Bronchial epithelial cell (primary cell): ENCODE results near the gene LRRC4C. TPM values are rescaled to one million over a fixed set of nuclear protein-coding genes. Genes with fewer than 3 reads are reported as not detected.

Experiments
- DNase-seq: peaks from one replicate; pipeline ENCODE4 v3.0.0-alpha.2; 2010; ENCODE audit warnings: low read depth
- FAIRE-seq: peaks from 2 replicates; lab custom pipeline; 2011; peaks lifted over from hg19 to GRCh38; lab: Jason Lieb, UNC
- H3K27me3 ChIP-seq: 2 replicates; pipeline ENCODE4 v1.5.1; 2011; ENCODE audit warnings: low read length; ENCODE audit not compliant: control insufficient read depth, insufficient read depth
- H3K36me3 ChIP-seq: 2 replicates; pipeline ENCODE4 v1.5.1; 2011; ENCODE audit warnings: low read length; ENCODE audit not compliant: control insufficient read depth, insufficient read depth
- H3K4me3 ChIP-seq: 2 replicates; pipeline ENCODE4 v1.5.1; 2011; ENCODE audit warnings: mild to moderate bottlenecking, low read depth, low read length, control low read depth
- CTCF ChIP-seq: IDR thresholded peaks from 2 replicates; pipeline ENCODE4 v1.5.1; 2011; ENCODE audit warnings: mild to moderate bottlenecking, moderate library complexity, low read length, control low read depth, inconsistent platforms; ENCODE audit not compliant: insufficient read depth, severe bottlenecking
- total RNA-seq: library from RNA; depleted of rRNA; stranded (reverse); fragments of >200 nt; gene quantifications from 2 replicates; pipeline ENCODE4 v1.2.1, GENCODE V29; 2014

LRRC4C gene
- total RNA-seq, 1 donor from 2014 or later: not detected

GRCh38 chr11:40315122-40315521 lies 1144.3 kb downstream of the LRRC4C start:
- DNase-seq (no peak), FAIRE-seq (no peak)
- no peaks in the 10 kb centered on the region for H3K36me3 ChIP-seq
- H3K4me3 ChIP-seq: no peak overlapping the region
- no peak for TF ChIP-seq CTCF
- no peaks in the 10 kb centered on the region for H3K27me3 ChIP-seq

GRCh38 chr11:40314327-40314726 lies 1145.1 kb downstream of the LRRC4C start:
- FAIRE-seq: no peak
- Histone ChIP-seq H3K36me3 (no peaks in the 10 kb centered on the region), H3K27me3 (no peaks in the 10 kb centered on the region), H3K4me3 (no peak overlapping the region)
- DNase-seq: no peak
- TF ChIP-seq CTCF: no peak

- Histone ChIP-seq H3K27me3 (no peaks in the 10 kb centered on the region), H3K4me3 (no peak overlapping the region), H3K36me3 (no peaks in the 10 kb centered on the region)
- peak; percentile 67 for TF ChIP-seq CTCF
- DNase-seq: peak; percentile 62
- no peak for FAIRE-seq
These were observed 1152.4 kb downstream of the LRRC4C start for GRCh38 chr11:40306938-40307548.

GRCh38 chr11:40302669-40303068 lies 1156.8 kb downstream of the LRRC4C start:
- no peak for TF ChIP-seq CTCF
- no peak for FAIRE-seq
- H3K4me3 ChIP-seq: no peak overlapping the region
- H3K36me3 ChIP-seq: no peaks in the 10 kb centered on the region
- no peak for DNase-seq
- H3K27me3 ChIP-seq: no peaks in the 10 kb centered on the region

GRCh38 chr11:40295466-40295865 lies 1164.0 kb downstream of the LRRC4C start:
- no peak for TF ChIP-seq CTCF
- peak; percentile 64 for DNase-seq
- peaks cover 2% of the 10 kb centered on the region for H3K27me3 ChIP-seq
- H3K4me3 ChIP-seq: no peak overlapping the region
- no peaks in the 10 kb centered on the region for H3K36me3 ChIP-seq
- FAIRE-seq: no peak

GRCh38 chr11:40294741-40295140 lies 1164.7 kb downstream of the LRRC4C start:
- TF ChIP-seq CTCF: no peak
- H3K4me3 ChIP-seq: no peak overlapping the region
- FAIRE-seq (no peak), DNase-seq (no peak)
- H3K36me3 ChIP-seq: no peaks in the 10 kb centered on the region
- H3K27me3 ChIP-seq: peaks cover 2% of the 10 kb centered on the region
